Measurements from ENCODE around the gene RAI14. TPM values are rescaled to one million over a fixed set of nuclear protein-coding genes. Genes with fewer than 3 reads are reported as not detected.
A peak's percentile ranks its signal among the peaks of the same experiment; 100 is the strongest.

The RAI14 gene
- total and polyA plus RNA-seq, 2 donors (not counting 3 experiments of a cell fraction or from before 2014, with no cell fraction given), result 114 to 369 TPM

DNA sequence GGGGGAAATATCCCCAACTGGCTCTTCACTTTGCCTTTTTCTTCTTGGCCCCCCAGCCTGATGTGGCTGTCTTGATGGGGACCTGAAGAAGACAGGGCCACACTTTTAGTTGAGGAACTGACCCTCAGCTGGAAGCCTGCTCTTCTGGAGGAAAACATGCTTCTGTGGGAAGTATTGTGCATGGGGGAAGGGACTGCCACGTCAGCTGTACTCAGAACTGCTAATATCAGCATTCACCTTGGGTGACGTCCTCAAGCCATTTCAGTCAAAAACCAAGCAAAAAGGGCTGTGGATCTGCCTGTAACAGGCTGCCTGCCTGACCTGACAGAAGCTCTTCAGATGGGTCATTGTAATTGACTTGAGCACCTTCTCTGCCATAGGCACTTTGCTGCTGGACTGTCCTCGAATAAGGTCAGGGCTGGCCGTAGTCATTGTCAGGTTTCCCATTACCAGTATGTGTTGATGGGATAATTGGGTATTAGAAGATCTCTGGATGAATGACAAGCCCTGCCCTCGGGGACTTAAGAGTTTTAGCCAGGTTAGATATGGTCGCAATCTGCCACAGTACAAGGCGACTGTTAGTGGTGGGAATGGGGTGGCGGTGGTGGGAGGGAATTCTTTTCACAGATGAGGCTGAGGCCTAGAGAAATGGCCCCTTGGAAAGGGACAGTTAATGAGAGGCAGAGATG, 10.4 kb downstream of the RAI14 start:
- Histone ChIP-seq H3K9me1 (replicated peaks; ENCODE audit: control insufficient read depth, extremely low read depth, insufficient read depth, low read length) (no peaks in the 10 kb centered on the region), H3K27ac (ENCODE audit: insufficient read depth, low read depth, low read length) (no peak overlapping the region), H4K20me1 (replicated peaks; ENCODE audit: control insufficient read depth, extremely low read depth, insufficient read depth, low read length) (peaks cover 7% of the 10 kb centered on the region), H3K4me1 (ENCODE audit: control insufficient read depth, extremely low read depth, insufficient read depth, low read length) (peaks cover 23% of the 10 kb centered on the region), H3K79me2 (ENCODE audit: control insufficient read depth, insufficient read depth, low read length) (peaks cover 98% of the 10 kb centered on the region), H3K9me3 (replicated peaks; ENCODE audit: control insufficient read depth, insufficient read depth, low read length) (no peaks in the 10 kb centered on the region), H2AFZ (ENCODE audit: low read depth, low read length) (no peak overlapping the region), H3K4me3 (replicated peaks in 1 of 3; ENCODE audit: insufficient read depth in 1 of 3, low read depth in 1 of 3, low read length in 3 of 3) (no peak overlapping the region), H3K9ac (replicated peaks; ENCODE audit: extremely low read depth, insufficient read depth, low read length) (no peak overlapping the region), H3K36me3 (ENCODE audit: control insufficient read depth in 2 of 2, extremely low read depth in 1 of 2, insufficient read depth in 2 of 2, low read length in 2 of 2) (peaks cover 10 to 14% of the 10 kb centered on the region in 2 experiments), H3K4me2 (ENCODE audit: insufficient read depth, low read length) (no peak overlapping the region), H3K27me3 (ENCODE audit: control insufficient read depth in 2 of 2, insufficient read depth in 2 of 2, low read length in 2 of 2) (no peaks in the 10 kb centered on the region)
- FAIRE-seq, result no peak
- dilution Hi-C loops (cut with MboI; ENCODE audit: extremely low pct_ligation_motif_present, low sequenced_read_pairs) (no loop called here), intact Hi-C loops (cut with micrococcal nuclease) (no loop called here)
- CTCF ChIA-PET, result interaction anchor here (0.5 kb wide), 1 partner anchor 60 kb away, joined by 3 read pairs; no protein-coding TSS in a partner anchor
- no peak for TF ChIP-seq MYC (IDR thresholded peaks at IDR 0.05; ENCODE audit: low read depth, low read length)
- peak; percentile 39 for TF ChIP-seq POLR2AphosphoS5 (IDR thresholded peaks at IDR 0.05; ENCODE audit: insufficient read depth, low read depth, low read length)
- TF ChIP-seq GATA2 (IDR thresholded peaks at IDR 0.05; ENCODE audit: insufficient read depth, insufficient read length, low read depth, low read length), result no peak
- no TSS peak for BruUV-seq (replicated peaks)
- POLR2A ChIA-PET, result no interaction called here
- DNase-seq (ENCODE audit: low read depth, low spot score), result no peak

DNA sequence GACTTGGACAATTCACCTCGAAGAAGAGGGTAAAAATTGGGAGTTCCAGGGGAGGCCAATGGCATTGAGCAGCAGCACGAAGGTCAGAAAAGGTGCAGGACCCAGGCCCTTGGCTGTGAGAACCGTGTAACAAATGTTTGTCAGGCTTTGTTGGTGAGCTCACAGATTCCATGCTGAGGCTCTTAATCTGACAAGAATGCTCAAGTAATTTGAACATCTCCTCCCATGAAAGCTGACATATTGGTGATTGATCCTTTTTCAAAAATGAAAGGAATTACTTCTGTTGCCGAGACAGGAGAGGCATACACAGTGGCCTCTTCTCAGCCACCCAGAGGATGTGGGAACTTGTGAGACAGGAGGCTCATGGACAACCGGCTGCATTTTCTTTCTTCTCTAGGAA, 11.6 kb downstream of the RAI14 start:
- FAIRE-seq, result no peak
- Histone ChIP-seq H4K20me1 (replicated peaks; ENCODE audit: control insufficient read depth, extremely low read depth, insufficient read depth, low read length) (peaks cover 9% of the 10 kb centered on the region), H3K36me3 (ENCODE audit: control insufficient read depth in 2 of 2, extremely low read depth in 1 of 2, insufficient read depth in 2 of 2, low read length in 2 of 2) (peaks cover 8 to 9% of the 10 kb centered on the region in 2 experiments), H3K79me2 (ENCODE audit: control insufficient read depth, insufficient read depth, low read length) (peaks cover 98% of the 10 kb centered on the region), H3K27ac (ENCODE audit: insufficient read depth, low read depth, low read length) (no peak overlapping the region), H3K9ac (replicated peaks; ENCODE audit: extremely low read depth, insufficient read depth, low read length) (no peak overlapping the region), H3K27me3 (ENCODE audit: control insufficient read depth in 2 of 2, insufficient read depth in 2 of 2, low read length in 2 of 2) (no peaks in the 10 kb centered on the region), H3K9me1 (replicated peaks; ENCODE audit: control insufficient read depth, extremely low read depth, insufficient read depth, low read length) (no peaks in the 10 kb centered on the region), H3K9me3 (replicated peaks; ENCODE audit: control insufficient read depth, insufficient read depth, low read length) (no peaks in the 10 kb centered on the region), H3K4me3 (replicated peaks in 1 of 3; ENCODE audit: insufficient read depth in 1 of 3, low read depth in 1 of 3, low read length in 3 of 3) (no peak overlapping the region), H2AFZ (ENCODE audit: low read depth, low read length) (no peak overlapping the region), H3K4me2 (ENCODE audit: insufficient read depth, low read length) (no peak overlapping the region), H3K4me1 (ENCODE audit: control insufficient read depth, extremely low read depth, insufficient read depth, low read length) (peaks cover 26% of the 10 kb centered on the region)
- CTCF ChIA-PET, result no interaction called here
- dilution Hi-C loops (cut with MboI; ENCODE audit: extremely low pct_ligation_motif_present, low sequenced_read_pairs) (no loop called here), intact Hi-C loops (cut with micrococcal nuclease) (no loop called here)
- DNase-seq (ENCODE audit: low read depth, low spot score), result no peak
- POLR2A ChIA-PET, result interaction anchor here (0.5 kb wide), 1 partner anchor 99 kb away, joined by 3 read pairs; no protein-coding TSS in a partner anchor
- TF ChIP-seq JUN (IDR thresholded peaks at IDR 0.05; ENCODE audit: borderline replicate concordance, insufficient read depth, insufficient read length, low read depth) (no peak), EZH2 (IDR thresholded peaks at IDR 0.05; ENCODE audit: borderline replicate concordance, low read depth, low read length, severe bottlenecking) (no peak), POLR2A (IDR thresholded peaks at IDR 0.05; ENCODE audit: low read depth, low read length) (no peak)
- TF ChIP-seq, protein P1, sequence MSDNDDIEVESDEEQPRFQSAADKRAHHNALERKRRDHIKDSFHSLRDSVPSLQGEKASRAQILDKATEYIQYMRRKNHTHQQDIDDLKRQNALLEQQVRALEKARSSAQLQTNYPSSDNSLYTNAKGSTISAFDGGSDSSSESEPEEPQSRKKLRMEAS (IDR thresholded peaks at IDR 0.05; ENCODE audit: insufficient read depth, insufficient read length), result no peak
- TF ChIP-seq, protein P2, sequence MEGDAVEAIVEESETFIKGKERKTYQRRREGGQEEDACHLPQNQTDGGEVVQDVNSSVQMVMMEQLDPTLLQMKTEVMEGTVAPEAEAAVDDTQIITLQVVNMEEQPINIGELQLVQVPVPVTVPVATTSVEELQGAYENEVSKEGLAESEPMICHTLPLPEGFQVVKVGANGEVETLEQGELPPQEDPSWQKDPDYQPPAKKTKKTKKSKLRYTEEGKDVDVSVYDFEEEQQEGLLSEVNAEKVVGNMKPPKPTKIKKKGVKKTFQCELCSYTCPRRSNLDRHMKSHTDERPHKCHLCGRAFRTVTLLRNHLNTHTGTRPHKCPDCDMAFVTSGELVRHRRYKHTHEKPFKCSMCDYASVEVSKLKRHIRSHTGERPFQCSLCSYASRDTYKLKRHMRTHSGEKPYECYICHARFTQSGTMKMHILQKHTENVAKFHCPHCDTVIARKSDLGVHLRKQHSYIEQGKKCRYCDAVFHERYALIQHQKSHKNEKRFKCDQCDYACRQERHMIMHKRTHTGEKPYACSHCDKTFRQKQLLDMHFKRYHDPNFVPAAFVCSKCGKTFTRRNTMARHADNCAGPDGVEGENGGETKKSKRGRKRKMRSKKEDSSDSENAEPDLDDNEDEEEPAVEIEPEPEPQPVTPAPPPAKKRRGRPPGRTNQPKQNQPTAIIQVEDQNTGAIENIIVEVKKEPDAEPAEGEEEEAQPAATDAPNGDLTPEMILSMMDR (IDR thresholded peaks at IDR 0.05; ENCODE audit: extremely low read depth in 1 of 2, insufficient read depth in 1 of 2, low read depth in 1 of 2, low read length in 2 of 2), result no peak
- BruUV-seq (replicated peaks), result no TSS peak

Measured in endothelial cell of umbilical vein (primary cell).